ENCODE results near the gene PIK3CB.
"Not testable (repeated sequence)": the region's sequence is repeated elsewhere in the genome, so short reads cannot be mapped to it uniquely, and the experiment has no call there.

PIK3CB gene

DNA sequence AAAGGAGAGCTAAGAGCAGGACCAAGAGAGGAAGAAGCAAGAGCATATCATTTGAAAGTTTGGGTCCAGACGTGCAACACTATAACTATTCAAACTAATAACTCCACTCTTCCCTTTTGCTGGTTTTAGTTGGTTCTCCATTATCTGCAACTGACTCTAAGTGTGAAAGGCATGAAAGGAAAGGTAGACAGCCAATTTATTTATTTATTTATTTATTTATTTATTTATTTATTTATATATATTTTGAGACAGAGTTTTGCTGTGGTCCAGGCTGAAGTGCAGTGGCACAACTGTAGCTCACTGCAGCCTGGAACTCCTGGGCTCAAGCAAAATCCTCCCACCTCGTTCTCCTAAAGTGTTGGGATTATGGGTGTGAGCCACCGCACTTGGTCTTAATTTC lies 22.1 kb upstream of the PIK3CB start:
- H3K4me3 ChIP-seq (ENCODE audit: low read length) = no peak overlapping the region
- DNase-seq (ENCODE audit: low read depth) = no peak
- TF ChIP-seq, protein P1, sequence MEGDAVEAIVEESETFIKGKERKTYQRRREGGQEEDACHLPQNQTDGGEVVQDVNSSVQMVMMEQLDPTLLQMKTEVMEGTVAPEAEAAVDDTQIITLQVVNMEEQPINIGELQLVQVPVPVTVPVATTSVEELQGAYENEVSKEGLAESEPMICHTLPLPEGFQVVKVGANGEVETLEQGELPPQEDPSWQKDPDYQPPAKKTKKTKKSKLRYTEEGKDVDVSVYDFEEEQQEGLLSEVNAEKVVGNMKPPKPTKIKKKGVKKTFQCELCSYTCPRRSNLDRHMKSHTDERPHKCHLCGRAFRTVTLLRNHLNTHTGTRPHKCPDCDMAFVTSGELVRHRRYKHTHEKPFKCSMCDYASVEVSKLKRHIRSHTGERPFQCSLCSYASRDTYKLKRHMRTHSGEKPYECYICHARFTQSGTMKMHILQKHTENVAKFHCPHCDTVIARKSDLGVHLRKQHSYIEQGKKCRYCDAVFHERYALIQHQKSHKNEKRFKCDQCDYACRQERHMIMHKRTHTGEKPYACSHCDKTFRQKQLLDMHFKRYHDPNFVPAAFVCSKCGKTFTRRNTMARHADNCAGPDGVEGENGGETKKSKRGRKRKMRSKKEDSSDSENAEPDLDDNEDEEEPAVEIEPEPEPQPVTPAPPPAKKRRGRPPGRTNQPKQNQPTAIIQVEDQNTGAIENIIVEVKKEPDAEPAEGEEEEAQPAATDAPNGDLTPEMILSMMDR (conservative IDR thresholded peaks at IDR 0.05; ENCODE audit: low read length) = no peak

DNA sequence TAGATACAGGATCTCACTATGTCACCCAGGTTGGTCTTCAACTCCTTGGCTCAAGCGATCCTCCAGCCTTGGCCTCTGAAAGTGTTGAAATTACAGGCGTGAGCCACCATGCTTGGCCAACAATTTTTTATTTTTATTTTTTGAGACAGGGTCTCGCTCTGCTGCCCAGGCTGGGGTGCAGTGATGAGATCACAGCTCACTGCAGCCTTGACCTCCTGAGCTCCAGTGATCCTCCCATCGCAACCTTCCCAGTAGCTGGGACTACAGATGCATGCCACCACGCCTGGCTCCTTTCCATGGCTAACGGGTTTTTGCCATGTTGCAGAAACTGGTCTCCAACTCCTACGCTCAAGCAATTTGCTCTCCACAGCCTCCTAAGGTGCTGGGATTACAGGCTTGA lies 20.2 kb upstream of the PIK3CB start:
- DNase-seq (ENCODE audit: low read depth) = no peak
- TF ChIP-seq, protein P1 (conservative IDR thresholded peaks at IDR 0.05; ENCODE audit: low read length) = no peak
- H3K4me3 ChIP-seq (ENCODE audit: low read length) = no peak overlapping the region

DNA sequence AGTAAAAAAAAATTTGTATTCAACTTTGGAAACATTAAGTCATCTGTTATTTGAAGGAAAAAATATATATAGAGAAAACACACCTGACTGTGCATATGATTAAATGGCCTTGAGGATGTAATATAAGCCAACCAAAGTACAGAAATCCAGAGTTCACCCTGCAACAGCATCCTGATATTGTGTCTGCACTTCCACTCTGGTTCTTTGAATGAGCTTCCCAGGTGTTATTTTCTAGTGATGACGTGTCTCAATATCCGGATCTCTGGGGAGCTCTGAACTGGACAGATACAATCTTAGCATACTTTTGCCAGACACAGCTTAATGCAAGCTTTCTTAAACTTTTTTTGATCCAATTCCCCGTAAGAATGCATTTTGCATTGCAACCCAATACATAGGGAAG lies 19.5 kb upstream of the PIK3CB start:
- TF ChIP-seq, protein P1 (conservative IDR thresholded peaks at IDR 0.05; ENCODE audit: low read length) = no peak
- no peak overlapping the region for H3K4me3 ChIP-seq (ENCODE audit: low read length)
- DNase-seq (ENCODE audit: low read depth) = no peak

DNA sequence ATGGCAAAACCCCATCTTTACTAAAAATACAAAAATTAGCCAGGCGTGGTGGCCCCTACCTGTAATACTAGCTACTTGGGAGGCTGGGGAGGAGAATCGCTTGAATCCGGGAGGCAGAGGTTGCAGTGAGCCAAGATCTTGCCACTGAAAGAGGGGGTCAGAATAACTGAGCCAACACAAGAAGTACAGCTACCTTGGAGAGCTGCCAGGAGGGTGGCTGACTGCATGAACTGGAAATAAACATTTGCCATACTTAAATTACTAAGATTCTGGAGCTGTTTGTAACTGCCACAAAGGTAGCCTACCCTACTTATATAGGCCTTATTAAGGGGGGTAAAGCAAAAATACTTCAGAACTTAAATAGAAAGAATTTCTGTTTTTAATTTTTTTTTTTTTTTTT lies 15.4 kb upstream of the PIK3CB start:
- no peak overlapping the region for H3K4me3 ChIP-seq (ENCODE audit: low read length)
- DNase-seq (ENCODE audit: low read depth) = no peak
- TF ChIP-seq, protein P1 (conservative IDR thresholded peaks at IDR 0.05; ENCODE audit: low read length) = no peak

DNA sequence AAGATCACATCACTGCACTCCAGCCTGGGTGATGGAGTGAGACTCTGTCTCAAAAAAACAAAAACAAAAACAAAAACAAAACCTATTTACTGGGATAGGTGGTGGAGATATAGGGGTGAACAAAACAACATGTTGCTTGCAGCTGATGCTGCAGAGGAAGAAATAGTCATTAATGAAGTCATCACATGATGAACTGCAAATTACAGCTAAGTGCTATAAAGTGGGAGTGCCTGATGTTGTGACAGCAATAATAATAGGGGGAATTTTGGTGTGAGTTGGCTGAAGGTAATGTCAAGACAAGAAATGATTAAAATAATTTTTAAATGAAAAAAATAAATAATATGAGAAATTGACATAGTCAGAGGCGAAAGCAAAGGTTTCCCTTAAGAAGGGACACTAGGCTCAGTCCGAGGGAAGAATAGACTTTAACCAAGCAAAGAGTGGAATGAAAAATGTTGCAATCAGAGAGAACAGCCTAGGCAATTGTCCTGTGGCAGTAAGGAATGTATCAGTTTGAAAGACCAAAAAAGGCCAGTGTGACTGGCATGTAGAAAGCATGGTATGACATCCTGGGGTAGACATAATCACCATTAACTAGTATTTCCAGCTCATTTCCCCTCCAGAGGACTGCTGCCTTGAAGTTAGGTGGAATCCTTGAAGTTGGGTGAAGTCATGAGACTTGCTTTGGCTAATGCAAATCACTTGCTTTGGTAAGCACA lies 14.7 kb upstream of the PIK3CB start:
- no peak overlapping the region for H3K4me3 ChIP-seq (ENCODE audit: low read length)
- DNase-seq (ENCODE audit: low read depth) = no peak
- TF ChIP-seq, protein P1 (conservative IDR thresholded peaks at IDR 0.05; ENCODE audit: low read length) = no peak

DNA sequence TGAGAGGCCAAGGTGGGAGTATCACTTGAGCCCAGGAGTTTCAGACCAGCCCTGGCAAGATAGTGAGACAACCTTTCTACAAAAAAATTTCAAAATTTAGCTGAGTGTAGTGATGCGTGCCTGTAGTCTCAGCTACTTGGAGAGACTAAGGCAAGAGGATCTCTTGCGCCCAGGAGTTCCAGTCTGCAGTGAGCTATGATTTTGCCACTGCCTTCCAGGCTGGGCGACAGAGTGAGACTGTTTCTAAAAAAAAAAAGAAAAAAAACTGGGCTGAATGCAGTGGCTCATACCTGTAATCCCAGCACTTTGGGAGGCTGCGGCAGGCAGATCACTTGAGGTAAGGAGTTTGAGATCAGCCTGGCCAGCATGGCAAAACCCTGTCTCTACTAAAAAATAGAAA lies 14.0 kb upstream of the PIK3CB start:
- TF ChIP-seq, protein P1 (conservative IDR thresholded peaks at IDR 0.05; ENCODE audit: low read length) = no peak
- H3K4me3 ChIP-seq (ENCODE audit: low read length) = no peak overlapping the region
- DNase-seq (ENCODE audit: low read depth) = no peak

DNA sequence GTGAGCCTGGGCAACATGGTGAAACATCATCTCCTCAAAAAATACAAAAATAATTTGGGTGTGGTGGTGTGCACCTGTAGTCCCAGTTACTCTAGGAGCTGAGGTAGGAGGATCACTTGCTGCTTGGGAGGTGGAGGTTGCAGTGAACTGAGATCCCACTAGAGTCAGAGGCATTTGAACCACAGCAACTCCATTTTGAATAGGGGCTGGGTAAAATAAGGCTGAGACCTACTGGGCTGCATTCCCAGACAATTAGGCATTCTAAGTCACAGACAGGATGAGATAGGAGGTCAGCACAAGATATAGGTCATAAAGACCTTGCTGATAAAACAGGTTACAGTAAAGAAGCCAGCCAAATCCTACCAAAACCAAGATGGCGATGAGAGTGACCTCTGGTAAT lies 12.1 kb upstream of the PIK3CB start:
- not testable (repeated sequence) for H3K4me3 ChIP-seq (ENCODE audit: low read length); DNase-seq (ENCODE audit: low read depth)
